SH-SY5Y (cell line): ENCODE data around the gene MTG1.

ENCODE experiments used
- GATA2 ChIP-seq: IDR thresholded peaks from 2 replicates; pipeline ENCODE4 v1.6.1; 2011; ENCODE audit warnings: mild to moderate bottlenecking, low read depth, low read length
- GATA3 ChIP-seq: IDR thresholded peaks from 2 replicates; pipeline ENCODE4 v1.6.1; 2011; ENCODE audit warnings: low read depth, mild to moderate bottlenecking, low read length, moderate library complexity

Gene MTG1

DNA sequence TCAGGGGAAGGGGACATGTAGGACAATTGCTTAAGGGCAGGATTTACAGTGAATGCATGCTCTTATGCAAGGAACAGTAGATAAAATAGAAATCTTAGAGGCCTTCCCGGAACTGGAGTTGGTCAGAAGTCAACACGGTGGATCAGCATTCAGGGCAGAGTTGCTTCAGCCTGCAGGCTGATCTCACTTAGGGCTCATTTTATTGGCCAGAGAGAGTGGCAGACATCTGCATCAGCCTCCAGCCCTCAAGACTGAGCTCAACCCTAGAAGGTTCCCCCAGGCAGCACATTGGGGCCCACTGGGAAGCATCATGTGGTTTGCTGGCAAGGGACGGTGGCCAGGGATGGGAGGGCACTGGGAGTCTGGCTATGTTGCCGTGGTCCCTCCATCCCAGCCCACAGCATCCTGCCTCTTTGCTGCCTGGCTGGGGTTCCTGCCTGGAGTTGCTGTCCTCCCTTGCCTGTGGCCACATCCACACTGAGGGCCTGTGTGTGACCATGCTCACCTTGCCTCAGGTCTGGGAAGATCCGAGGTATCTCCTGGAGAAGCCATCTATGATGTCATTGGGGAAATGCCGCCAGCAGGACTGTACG, 72.8 kb downstream of the MTG1 start:
- TF ChIP-seq GATA3 (no peak), GATA2 (no peak)

- no peak for TF ChIP-seq GATA2
These were observed 73.4 kb downstream of the MTG1 start for GRCh38 chr10:133467286-133467911.

- no peak for TF ChIP-seq GATA2
- TF ChIP-seq GATA3 = no peak
These were observed 77.5 kb downstream of the MTG1 start for GRCh38 chr10:133471300-133472109.
